Measurements from ENCODE around the gene PICALM. TPM values are rescaled to one million over a fixed set of nuclear protein-coding genes. Genes with fewer than 3 reads are reported as not detected.

PICALM gene
- total and polyA plus RNA-seq, 2 of the 4 experiments (the other 2 are of a cell fraction): 235 to 453 TPM

DNA sequence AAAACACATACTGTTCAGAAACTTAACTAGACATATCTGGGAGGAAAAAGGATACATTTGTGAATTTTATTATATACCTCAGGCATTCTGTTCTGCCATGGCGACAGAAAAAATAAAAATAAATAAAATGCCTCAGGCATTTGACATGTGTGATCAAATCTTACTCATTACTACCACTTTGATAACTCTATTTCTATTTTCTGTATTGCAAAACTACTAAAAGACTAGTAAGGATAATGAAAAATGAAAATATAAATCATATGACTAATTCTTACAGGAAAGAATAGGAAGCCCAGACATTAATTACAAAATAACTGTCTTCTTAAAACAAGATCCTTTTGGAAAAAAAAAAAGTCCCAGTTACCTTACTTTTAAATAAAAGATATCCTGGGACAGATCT, 5.3 kb downstream of the PICALM start:
- Histone ChIP-seq H3K4ac (ENCODE audit: low read depth, low read length) (no peak overlapping the region), H3K4me2 (ENCODE audit: low read depth, low read length) (peak overlapping the region; percentile 74), H4K91ac (ENCODE audit: insufficient read depth, low read depth, low read length) (no peak overlapping the region), H3K4me3 (ENCODE audit: insufficient read depth, low read depth, low read length) (no peak overlapping the region), H3K36me3 (ENCODE audit: control insufficient read depth, insufficient read depth, low read length) (no peaks in the 10 kb centered on the region), H3K79me1 (ENCODE audit: low read depth in 1 of 2, low read length in 2 of 2) (peaks cover 0 to 9% of the 10 kb centered on the region in 2 experiments; a peak in 1 of 4 replicates), H3K9me3 (ENCODE audit: control insufficient read depth, insufficient read depth, low read length) (no peaks in the 10 kb centered on the region), H3K9me1 (ENCODE audit: insufficient read depth, low read length) (peaks cover 6% of the 10 kb centered on the region), H3K27ac (ENCODE audit: insufficient read depth, low read length) (no peak overlapping the region), H3K23ac (ENCODE audit: low read depth, low read length) (no peak overlapping the region; the same call in 1 of the 2 replicates), H4K8ac (ENCODE audit: low read depth in 2 of 2, low read length in 2 of 2) (no peak overlapping the region), H3K56ac (ENCODE audit: extremely low read depth, insufficient read depth, low read length) (no peak overlapping the region), H4K20me1 (ENCODE audit: insufficient read depth, low read length) (peaks cover 99% of the 10 kb centered on the region), H2AK5ac (ENCODE audit: low read depth, low read length) (no peak overlapping the region), H3K14ac (replicated peaks; ENCODE audit: low read depth, low read length) (no peak overlapping the region), H3K27me3 (ENCODE audit: control insufficient read depth, insufficient read depth, low read length) (no peaks in the 10 kb centered on the region), H3K9ac (ENCODE audit: low read depth, low read length) (no peak overlapping the region), H2BK20ac (ENCODE audit: low read depth, low read length) (no peak overlapping the region), H2BK120ac (ENCODE audit: low read depth, low read length) (no peak overlapping the region), H2AFZ (replicated peaks; ENCODE audit: low read length, poor library complexity) (no peak overlapping the region), H2BK15ac (ENCODE audit: low read depth, low read length) (no peak overlapping the region), H3K18ac (ENCODE audit: low read depth, low read length) (no peak overlapping the region), H2AK9ac (replicated peaks; ENCODE audit: low read depth, low read length, poor library complexity) (no peak overlapping the region), H4K5ac (ENCODE audit: low read depth, low read length) (no peak overlapping the region), H2BK5ac (ENCODE audit: low read depth, low read length, poor library complexity, severe bottlenecking) (peak overlapping the region; percentile 4), H3K4me1 (ENCODE audit: control insufficient read depth, insufficient read depth, low read length) (peaks cover 9% of the 10 kb centered on the region)
- no TSS peak for BruUV-seq (replicated peaks)
- DNase-seq: no peak
- TF ChIP-seq, protein P1, sequence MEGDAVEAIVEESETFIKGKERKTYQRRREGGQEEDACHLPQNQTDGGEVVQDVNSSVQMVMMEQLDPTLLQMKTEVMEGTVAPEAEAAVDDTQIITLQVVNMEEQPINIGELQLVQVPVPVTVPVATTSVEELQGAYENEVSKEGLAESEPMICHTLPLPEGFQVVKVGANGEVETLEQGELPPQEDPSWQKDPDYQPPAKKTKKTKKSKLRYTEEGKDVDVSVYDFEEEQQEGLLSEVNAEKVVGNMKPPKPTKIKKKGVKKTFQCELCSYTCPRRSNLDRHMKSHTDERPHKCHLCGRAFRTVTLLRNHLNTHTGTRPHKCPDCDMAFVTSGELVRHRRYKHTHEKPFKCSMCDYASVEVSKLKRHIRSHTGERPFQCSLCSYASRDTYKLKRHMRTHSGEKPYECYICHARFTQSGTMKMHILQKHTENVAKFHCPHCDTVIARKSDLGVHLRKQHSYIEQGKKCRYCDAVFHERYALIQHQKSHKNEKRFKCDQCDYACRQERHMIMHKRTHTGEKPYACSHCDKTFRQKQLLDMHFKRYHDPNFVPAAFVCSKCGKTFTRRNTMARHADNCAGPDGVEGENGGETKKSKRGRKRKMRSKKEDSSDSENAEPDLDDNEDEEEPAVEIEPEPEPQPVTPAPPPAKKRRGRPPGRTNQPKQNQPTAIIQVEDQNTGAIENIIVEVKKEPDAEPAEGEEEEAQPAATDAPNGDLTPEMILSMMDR (conservative IDR thresholded peaks at IDR 0.05; ENCODE audit: low read depth, low read length): no peak
- peak; percentile 80 for TF ChIP-seq CEBPB (IDR thresholded peaks at IDR 0.05; ENCODE audit: low read depth, low read length)
- intact Hi-C loops (cut with micrococcal nuclease): loop anchor here (1.0 to 10.0 kb wide), 2 partner anchors 134 to 209 kb away; partner anchors contain the start of gene CCDC83
- ChIA-PET POLR2A (ENCODE audit: unreplicated experiment) (no interaction called here), CTCF (no interaction called here)
- in situ Hi-C loops (cut with MboI; ENCODE audit: low sequenced_read_pairs): no loop called here
- WGBS, 2 experiments (ENCODE audit: extremely low coverage in 2 of 2, insufficient read length in 1 of 2): no CpG with 5 or more reads among the region's 1 CpG
- ATAC-seq (ENCODE audit: low read depth): no peak
- dilution Hi-C loops (cut with HindIII; ENCODE audit: low sequenced_read_pairs, unreplicated experiment): no loop called here

Data from IMR-90 (cell line).